T47D (cell line): ENCODE measurements around the gene AREG.

Experiments used
- DNase-seq, 2 experiments: peaks; one replicate each; pipeline versions ENCODE4 v3.0.0 to v3.0.0-alpha.2; 2011 to 2012; ENCODE audit warnings: low read depth in 1 of 2, low spot score in 1 of 2
- JUND ChIP-seq: IDR thresholded peaks from 2 replicates; pipeline ENCODE4 v1.6.1; 2012; ENCODE audit warnings: low read depth
- in situ Hi-C: cut with HindIII; loops from 2 replicates; pipeline ENCODE4 v1.10.0; 2016; ENCODE audit warnings: low sequenced_read_pairs, low pct_unique_long_range_greater_than_20kb

AREG gene

DNA sequence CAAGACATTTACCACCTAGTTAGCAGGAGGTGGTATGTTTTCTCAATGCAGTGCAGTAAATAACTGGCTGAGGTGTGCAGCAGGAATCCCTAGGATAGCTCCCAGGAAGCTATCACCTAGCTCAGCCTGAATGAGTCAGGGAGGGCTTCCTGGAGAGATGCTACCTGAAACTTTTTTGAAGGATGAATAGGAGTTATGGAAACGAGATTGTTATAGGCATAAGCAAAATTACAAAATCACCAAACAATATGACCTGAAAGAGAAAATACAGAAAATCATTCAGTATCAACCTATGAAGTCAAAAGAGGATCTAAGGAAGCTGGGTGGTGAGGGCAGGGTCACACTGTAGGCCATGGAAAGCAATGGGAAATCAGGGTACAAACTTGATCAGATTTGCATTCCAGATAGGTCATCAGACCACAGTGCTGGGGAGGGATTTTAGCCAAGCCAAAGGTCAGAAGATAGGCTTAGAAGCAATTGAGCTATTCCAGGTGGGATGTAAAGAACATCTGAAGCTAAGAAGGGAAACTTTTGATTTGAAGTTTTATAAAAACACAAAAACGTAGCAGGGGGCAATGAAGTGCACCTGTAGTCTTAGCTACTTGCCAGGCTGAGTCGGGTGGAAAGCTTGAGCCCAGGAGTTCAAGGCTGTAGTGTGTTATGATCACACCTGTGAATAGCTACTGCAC is 11.3 kb downstream of the AREG start:
- DNase-seq: no peak
- in situ Hi-C loops: no loop called here
- TF ChIP-seq JUND: no peak

DNA sequence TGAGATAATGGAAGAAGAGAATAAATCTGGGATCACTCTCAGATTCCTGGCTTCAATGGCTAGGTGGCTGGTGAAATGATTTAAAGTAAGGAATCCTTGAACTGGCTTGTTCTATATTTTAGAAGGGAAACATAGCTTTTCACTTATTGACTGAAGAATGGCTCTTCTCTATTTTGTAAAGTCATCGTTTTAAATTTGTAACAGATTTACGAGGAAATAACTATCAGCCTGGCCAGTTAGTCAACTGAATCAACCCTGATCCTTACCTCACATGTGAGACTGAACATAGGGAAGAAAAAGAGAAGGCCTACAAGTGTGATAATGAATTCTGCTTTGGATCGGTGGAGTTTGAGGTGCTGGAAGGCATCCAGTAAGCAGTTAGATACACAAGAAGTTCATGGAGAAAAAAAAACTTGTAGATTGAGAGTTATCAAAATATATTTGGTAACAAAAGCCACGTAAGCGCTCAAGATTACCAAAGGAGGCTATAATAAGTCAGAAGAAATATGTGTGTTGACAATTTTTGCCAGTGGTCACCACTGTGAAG is 12.0 kb downstream of the AREG start:
- DNase-seq: no peak
- no peak for TF ChIP-seq JUND
- in situ Hi-C loops: no loop called here

DNA sequence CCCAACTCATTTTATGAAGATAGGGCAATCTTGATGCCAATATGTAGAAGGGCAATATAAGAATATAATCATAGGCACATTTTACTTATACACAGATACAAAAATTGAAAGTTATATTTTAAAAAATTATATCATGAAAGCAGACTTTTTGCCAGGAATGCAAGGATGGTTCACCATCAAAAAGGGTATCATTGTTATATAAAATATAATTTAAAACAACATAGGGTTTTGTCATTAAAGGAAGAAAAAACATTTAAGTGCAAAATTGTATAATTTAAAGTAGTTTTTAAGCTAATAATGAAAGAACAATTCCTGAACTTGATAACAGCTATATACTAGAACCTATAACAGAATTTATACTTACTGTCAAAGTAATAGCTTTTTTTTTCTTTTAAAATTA is 15.9 kb downstream of the AREG start:
- TF ChIP-seq JUND: no peak
- no peak for DNase-seq
- in situ Hi-C loops: no loop called here

DNA sequence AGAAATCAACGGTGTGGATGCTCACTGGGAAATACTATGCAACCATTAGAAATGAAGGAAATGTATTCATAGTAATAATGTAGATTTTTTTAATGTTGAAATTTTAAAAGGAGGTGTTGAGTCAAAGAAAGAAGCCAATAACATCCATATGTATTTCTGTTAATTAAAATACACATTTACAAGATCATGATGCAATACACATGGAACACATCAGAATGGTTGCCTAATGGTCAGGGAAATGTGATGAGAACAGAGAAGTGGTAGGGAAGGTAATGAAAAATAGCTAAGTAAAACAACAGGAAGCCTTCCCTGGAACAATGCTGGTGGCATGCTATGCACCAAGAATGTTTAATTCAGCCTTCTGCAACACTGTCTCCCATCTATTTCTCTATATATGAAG is 18.2 kb downstream of the AREG start:
- in situ Hi-C loops: no loop called here
- TF ChIP-seq JUND: no peak
- DNase-seq: no peak

DNA sequence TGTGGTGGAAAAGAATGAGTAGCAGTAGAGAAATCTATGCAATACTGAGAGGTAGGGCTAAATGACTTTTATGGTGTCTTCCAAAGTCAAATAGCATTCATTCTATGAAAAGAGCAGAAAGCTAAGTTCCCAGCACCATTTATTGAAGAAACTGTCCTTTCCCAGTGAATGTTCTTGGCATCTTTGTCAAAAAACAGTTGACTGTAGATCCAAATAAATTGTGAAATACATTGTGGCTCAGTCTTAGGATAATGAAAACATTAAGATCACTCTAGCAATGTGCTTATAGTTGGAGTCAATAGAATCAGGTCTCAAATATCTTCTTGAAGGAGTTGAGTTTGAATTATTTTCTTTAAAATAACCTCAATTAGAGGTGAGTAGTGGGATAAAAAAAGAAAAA is 19.4 kb downstream of the AREG start:
- no peak for TF ChIP-seq JUND
- in situ Hi-C loops: no loop called here
- DNase-seq: no peak

DNA sequence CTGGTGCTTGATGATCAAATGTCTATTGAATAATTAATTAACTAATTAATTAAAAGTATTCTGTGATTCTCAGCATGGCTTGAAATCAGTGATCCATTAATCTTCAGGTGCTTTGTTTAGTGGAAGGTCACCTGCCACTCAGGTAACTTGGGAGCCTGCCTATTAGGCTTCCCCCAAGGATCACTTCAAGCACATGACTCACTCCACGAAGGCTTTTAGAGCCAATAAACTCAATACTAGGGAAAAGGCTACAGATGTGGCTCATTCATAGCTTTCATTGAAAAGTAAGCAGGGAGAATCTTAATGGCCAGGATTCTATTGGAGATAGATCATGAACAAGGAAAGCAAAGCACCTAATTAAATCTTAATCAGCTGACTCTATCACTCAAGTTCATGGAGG is 21.3 kb downstream of the AREG start:
- in situ Hi-C loops: no loop called here
- TF ChIP-seq JUND: no peak
- no peak for DNase-seq

DNA sequence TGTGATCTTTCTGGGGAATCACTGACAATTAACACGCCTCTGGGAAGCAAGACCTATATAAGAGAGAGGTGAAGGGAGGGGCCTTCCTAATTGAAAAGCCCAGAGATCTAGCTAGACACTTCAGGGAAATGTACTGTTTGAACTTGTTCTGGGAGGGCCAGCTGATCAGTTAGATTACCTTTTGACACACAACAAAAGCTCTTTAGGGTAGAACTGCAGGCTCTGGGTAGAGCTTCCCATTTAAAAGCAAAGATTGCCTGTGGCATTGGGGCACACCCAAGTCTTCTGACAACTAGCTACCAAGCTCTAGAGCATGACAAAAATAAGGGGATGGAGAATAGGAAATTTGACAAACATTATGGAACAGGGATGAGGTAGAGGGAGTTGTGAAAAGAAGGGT is 26.3 kb downstream of the AREG start:
- no peak for TF ChIP-seq JUND
- in situ Hi-C loops: no loop called here
- DNase-seq: no peak

DNA sequence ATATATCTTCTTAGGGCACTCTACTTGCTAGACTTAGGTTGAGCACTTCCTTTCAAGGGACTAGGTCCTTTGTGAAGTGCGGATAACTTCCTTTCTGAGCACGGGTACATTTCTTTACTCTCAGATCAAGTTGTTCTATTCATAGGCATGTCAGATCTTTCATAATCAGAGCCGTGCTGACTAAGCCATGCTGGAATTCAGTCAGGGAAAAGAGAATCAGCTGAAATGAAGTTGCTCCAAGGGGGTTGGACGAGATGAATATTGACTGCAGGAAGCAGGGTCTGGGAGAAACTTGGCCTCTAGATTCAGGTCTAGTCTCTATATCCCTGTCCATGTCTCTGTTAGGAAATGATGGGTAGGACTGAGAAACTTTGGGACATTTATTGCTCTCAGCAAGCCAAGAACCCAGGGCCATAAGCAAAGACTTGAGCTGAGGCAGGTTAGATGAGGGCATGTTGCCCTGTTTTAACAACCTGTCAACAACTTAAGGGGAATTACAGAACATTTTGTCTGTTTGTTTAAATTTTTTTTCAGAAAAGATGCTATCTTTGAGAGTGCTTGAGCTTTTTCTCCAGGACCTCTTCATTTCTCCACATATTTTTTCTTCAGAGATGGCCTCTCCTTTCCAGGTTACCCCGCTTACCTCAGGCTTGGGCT is 28.3 kb downstream of the AREG start:
- DNase-seq: peak in 1 of 2 experiments; percentile 62
- TF ChIP-seq JUND: no peak
- in situ Hi-C loops: no loop called here

DNA sequence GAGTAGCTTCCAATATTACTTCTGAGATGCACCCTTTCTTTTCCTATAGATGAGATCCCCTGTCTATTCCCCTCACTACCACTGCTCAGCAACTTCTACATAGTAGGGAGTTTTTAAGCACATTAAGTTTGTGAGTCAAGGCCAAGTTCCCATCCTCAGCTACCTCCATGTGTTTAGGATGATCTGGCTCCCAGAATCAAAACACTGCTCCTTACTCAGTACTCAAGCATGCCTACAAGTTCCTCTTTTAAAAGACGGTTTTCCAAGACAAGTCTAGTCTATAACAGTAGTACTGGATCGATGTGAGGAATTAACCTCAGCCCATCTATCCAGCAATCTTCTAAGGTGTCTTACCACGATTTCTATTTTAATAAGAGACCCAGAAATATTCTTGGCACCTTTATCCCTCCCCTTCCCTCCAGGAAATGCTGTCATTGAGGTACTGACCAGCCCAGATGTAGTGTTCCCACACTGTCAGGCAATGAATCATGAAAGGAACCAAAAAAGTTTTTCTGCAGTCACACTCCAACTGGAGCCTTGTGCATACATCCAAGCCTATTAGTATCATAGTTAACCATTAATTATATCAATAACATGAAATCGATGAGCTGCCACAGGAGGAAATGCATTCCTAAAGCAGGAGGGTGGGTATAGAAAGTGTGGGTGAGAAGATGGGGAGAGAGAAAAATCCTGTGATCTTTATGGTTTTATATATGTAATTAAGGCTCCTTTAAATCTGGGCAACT is 29.6 kb downstream of the AREG start:
- peak in 1 of 2 experiments; percentile 75 for DNase-seq
- in situ Hi-C loops: no loop called here
- no peak for TF ChIP-seq JUND

DNA sequence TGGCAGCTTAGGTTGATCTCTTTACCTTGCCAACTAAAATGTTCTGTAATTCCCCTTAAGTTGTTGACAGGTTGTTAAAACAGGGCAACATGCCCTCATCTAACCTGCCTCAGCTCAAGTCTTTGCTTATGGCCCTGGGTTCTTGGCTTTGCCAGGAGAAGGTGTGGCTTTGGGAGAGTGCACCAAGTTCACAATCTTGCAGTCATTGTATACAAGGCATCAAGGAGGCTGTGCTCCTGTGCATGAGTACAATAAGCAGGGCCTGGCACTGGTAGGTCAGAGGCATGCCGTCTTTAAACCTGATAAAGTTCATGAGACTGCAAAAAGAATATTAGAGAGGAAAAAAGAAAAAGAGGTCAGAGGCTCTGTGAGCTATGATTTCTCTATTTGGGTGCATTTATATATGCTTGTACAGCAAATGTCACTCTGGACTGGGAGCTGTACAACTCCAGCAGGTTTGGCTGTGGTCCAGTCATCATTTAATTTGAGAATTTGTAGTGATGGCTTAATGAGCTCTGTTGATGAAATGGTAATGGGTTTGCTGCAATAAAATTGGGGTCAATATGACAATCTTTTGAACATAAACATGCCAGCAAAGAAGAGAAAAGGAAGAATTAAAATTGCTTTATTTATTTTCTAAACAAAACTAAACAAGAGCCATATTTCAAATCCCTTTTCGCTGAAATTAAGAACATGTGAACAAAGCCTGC is 30.3 kb downstream of the AREG start:
- in situ Hi-C loops: no loop called here
- TF ChIP-seq JUND: no peak
- peak in 1 of 2 experiments; percentile 87 for DNase-seq

DNA sequence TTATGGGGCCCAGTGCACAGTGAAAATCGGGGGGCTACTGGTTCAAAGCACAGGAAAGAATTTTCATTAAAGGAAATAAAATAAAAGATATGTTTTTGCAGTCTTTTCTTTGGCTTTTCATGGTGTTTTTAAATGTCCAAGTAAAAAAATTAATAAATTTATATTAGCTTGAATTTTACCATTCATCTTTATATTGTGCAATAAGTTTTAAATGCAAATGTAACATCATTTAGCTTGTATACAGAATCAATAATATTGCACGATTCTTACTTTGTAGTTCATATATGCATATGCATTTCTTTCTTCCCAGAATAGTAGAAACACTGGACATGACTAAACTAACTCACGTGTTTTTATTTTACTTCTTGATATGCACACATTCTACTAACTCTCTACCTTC is 31.0 kb downstream of the AREG start:
- in situ Hi-C loops: no loop called here
- no peak for TF ChIP-seq JUND
- DNase-seq: no peak

DNA sequence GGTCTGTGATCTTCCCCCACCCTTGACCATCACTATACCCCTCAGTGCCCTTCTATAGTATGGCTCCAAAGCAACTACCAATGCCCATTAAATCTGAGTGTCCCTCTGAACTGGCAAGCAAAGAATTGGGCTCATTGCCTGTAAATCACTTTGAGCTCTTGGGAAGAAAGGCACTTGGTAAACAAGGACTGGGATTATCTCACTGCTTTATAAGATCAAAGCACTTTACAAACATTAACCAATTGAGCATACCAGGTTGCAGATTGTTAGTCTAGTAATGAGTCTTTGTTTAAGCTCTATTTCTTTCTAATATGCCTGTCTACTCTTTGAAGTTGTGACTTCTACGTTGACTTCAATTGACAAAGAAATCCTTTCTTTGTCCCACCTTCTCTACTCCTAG is 34.1 kb downstream of the AREG start:
- DNase-seq: peak in 1 of 2 experiments; percentile 15
- TF ChIP-seq JUND: no peak
- in situ Hi-C loops: no loop called here

DNA sequence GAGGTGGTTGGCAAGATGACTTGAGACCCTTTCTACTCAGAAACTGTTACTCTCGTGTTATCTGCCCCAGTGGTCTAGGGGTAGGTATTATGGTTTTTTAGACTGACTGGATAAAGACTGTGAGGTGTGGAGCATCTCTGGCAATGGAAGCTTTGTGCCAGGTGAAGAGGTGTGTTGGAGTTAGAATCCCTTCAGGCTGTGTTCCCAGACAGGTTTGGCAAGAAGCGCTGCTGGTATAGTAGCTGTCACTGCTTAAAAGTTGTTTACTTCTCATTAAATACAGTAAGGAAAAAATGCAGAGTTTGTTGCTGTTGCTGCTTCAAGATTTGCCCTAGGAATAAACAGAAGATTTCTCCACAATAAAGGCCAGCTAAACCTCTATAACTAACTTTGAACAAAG is 35.3 kb downstream of the AREG start:
- TF ChIP-seq JUND: no peak
- in situ Hi-C loops: no loop called here
- DNase-seq: peak; percentile 7 to 91
